ENCODE measurements around the gene RIPPLY1. TPM values are rescaled to one million over a fixed set of nuclear protein-coding genes. Genes with fewer than 3 reads are reported as not detected.

The RIPPLY1 gene
- polyA plus RNA-seq, 3 donors, result not detected

- H3K27ac ChIP-seq (ENCODE audit: low read depth in 1 of 2, low read length in 2 of 2), result no peak overlapping the region
- peaks cover 0 to 8% (median 0%) of the 10 kb centered on the region in 3 donors for H3K27me3 Mint-ChIP-seq (ENCODE audit: low read depth in 3 of 3)
- H3K27me3 ChIP-seq (ENCODE audit: control insufficient read depth in 2 of 2, insufficient read depth in 2 of 2, low read length in 2 of 2), result no peaks in the 10 kb centered on the region
- no peak overlapping the region for H3K4me3 Mint-ChIP-seq
- TF ChIP-seq CTCF (IDR thresholded peaks at IDR 0.05), result no peak
- no peak overlapping the region for H2AFZ ChIP-seq (ENCODE audit: insufficient read depth, low read depth, low read length, poor library complexity, severe bottlenecking)
- H3K9me3 Mint-ChIP-seq, result peaks cover 0 to 3% (median 0%) of the 10 kb centered on the region in 7 donors
- no peaks in the 10 kb centered on the region for H3K36me3 Mint-ChIP-seq
- no peak for DNase-seq
- no peaks in the 10 kb centered on the region for H3K79me2 ChIP-seq (ENCODE audit: insufficient read depth, low read length)
- H3K9ac ChIP-seq (ENCODE audit: insufficient read depth, low read length, poor library complexity, severe bottlenecking), result no peak overlapping the region
- H4K20me1 ChIP-seq (ENCODE audit: insufficient read depth, low read length), result no peaks in the 10 kb centered on the region
- WGBS (ENCODE audit: insufficient coverage), result 94% methylated on average over 6 of the region's 9 CpGs
- no peak overlapping the region for H3K4me3 ChIP-seq (replicated peaks in 1 of 3; ENCODE audit: low read depth in 2 of 3, low read length in 3 of 3)
- H3K4me1 ChIP-seq (ENCODE audit: control insufficient read depth in 1 of 2, insufficient read depth in 2 of 2, low read length in 2 of 2), result no peaks in the 10 kb centered on the region
- no peak overlapping the region for H3K27ac Mint-ChIP-seq
- H3K9me3 ChIP-seq (replicated peaks in 1 of 2; ENCODE audit: control insufficient read depth in 1 of 2, insufficient read depth in 1 of 2, low read length in 2 of 2), result no peaks in the 10 kb centered on the region
- H3K4me2 ChIP-seq (replicated peaks; ENCODE audit: extremely low read depth, low read length, poor library complexity, severe bottlenecking), result no peak overlapping the region
- H3K36me3 ChIP-seq (replicated peaks in 1 of 2; ENCODE audit: control insufficient read depth in 1 of 2, insufficient read depth in 2 of 2, low read length in 2 of 2), result no peaks in the 10 kb centered on the region
- no peaks in the 10 kb centered on the region for H3K4me1 Mint-ChIP-seq
- intact Hi-C loops (cut with micrococcal nuclease), result no loop called here
Measured at GRCh38 chrX:106863697-106864096, 39.4 kb downstream of the RIPPLY1 start.

- Mint-ChIP-seq H3K4me3 (no peak overlapping the region), H3K4me1 (no peaks in the 10 kb centered on the region), H3K27ac (no peak overlapping the region), H3K9me3 (peaks cover 0 to 3% (median 1%) of the 10 kb centered on the region in 7 donors), H3K36me3 (no peaks in the 10 kb centered on the region), H3K27me3 (ENCODE audit: low read depth in 3 of 3) (peaks cover 0 to 8% (median 0%) of the 10 kb centered on the region in 3 donors)
- Histone ChIP-seq H3K79me2 (ENCODE audit: insufficient read depth, low read length) (no peaks in the 10 kb centered on the region), H3K4me3 (replicated peaks in 1 of 3; ENCODE audit: low read depth in 2 of 3, low read length in 3 of 3) (no peak overlapping the region), H3K27ac (ENCODE audit: low read depth in 1 of 2, low read length in 2 of 2) (no peak overlapping the region), H3K4me1 (ENCODE audit: control insufficient read depth in 1 of 2, insufficient read depth in 2 of 2, low read length in 2 of 2) (no peaks in the 10 kb centered on the region), H3K4me2 (replicated peaks; ENCODE audit: extremely low read depth, low read length, poor library complexity, severe bottlenecking) (no peak overlapping the region), H3K9me3 (replicated peaks in 1 of 2; ENCODE audit: control insufficient read depth in 1 of 2, insufficient read depth in 1 of 2, low read length in 2 of 2) (no peaks in the 10 kb centered on the region), H3K9ac (ENCODE audit: insufficient read depth, low read length, poor library complexity, severe bottlenecking) (no peak overlapping the region), H2AFZ (ENCODE audit: insufficient read depth, low read depth, low read length, poor library complexity, severe bottlenecking) (no peak overlapping the region), H3K36me3 (replicated peaks in 1 of 2; ENCODE audit: control insufficient read depth in 1 of 2, insufficient read depth in 2 of 2, low read length in 2 of 2) (no peaks in the 10 kb centered on the region), H4K20me1 (ENCODE audit: insufficient read depth, low read length) (no peaks in the 10 kb centered on the region), H3K27me3 (ENCODE audit: control insufficient read depth in 2 of 2, insufficient read depth in 2 of 2, low read length in 2 of 2) (no peaks in the 10 kb centered on the region)
- intact Hi-C loops (cut with micrococcal nuclease), result no loop called here
- TF ChIP-seq CTCF (IDR thresholded peaks at IDR 0.05), result no peak
- WGBS (ENCODE audit: insufficient coverage), result 87% methylated on average over 6 of the region's 13 CpGs
- DNase-seq, result no peak
Measured at GRCh38 chrX:106862972-106863688, 40.0 kb downstream of the RIPPLY1 start.

Other genes with a start within 250 kb of the RIPPLY1 start
- not detected for gene RNF128, start 176.6 kb downstream of the RIPPLY1 start, polyA plus RNA-seq
- gene TBC1D8B, start 100.7 kb downstream of the RIPPLY1 start, polyA plus RNA-seq, result under 1 TPM; 0.15 to 0.16 (median 0.16) TPM
- gene CLDN2, start 17.1 kb upstream of the RIPPLY1 start, polyA plus RNA-seq, result not detected
- under 1 TPM; 0.06 to 0.23 (median 0.10) TPM for gene MORC4, start 96.9 kb upstream of the RIPPLY1 start, polyA plus RNA-seq
- gene RBM41, start 215.5 kb upstream of the RIPPLY1 start, polyA plus RNA-seq, result 1 to 10 TPM; 3.9 to 9.5 (median 8.6) TPM

Data from CD14-positive monocyte (primary cell).